HTR-8/SVneo (cell line): Measurements from ENCODE around the gene RECK.
"Not testable (repeated sequence)": the region's sequence is repeated elsewhere in the genome, so short reads cannot be mapped to it uniquely, and the experiment has no call there.

Source experiments
- DNase-seq: peaks from one replicate; pipeline ENCODE4 v3.0.0; 2011; ENCODE audit warnings: low spot score, mixed read lengths; ENCODE audit not compliant: insufficient read length
- FAIRE-seq: peaks from 2 replicates; lab custom pipeline; 2011; peaks lifted over from hg19 to GRCh38; lab: Jason Lieb, UNC

RECK gene

DNA sequence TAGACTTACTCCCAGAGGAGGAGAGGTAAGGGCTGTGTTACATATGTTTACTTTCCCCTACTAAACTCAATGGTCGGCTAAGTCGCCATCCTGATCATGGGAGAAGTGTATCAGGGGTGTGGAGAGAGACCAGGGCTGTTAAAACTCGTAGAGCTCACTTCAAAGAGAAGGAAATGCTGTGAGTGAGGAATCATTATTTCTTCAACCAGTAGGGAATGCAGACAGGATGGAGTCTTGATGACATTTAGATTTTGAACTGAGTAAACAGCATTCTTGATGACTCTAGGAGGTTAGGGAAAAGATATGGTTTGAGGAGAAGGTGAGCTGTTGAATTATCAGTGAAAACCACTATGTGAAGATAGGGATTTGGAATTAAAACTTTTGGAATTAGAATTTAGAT, 17.3 kb downstream of the RECK start:
- DNase-seq = no peak
- FAIRE-seq = no peak

DNA sequence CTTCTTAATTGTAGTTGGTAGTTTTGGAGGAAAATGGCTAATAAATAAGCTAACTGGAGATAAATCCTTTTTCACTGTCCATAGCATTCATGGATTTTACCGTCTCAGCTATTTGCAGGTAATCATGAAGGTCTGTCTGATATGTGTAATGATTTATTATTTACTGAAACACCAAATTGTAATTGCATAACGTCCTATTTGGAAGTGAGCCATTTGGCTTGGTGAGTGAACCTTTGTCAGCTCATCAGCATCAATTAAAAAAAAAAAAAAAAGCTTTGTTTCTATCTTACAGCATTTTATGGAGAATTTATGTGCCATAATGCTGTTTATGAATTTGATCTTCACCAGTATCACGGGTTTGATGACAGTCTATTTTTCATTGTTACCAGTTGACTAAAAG, 20.2 kb downstream of the RECK start:
- no peak for FAIRE-seq
- no peak for DNase-seq

DNA sequence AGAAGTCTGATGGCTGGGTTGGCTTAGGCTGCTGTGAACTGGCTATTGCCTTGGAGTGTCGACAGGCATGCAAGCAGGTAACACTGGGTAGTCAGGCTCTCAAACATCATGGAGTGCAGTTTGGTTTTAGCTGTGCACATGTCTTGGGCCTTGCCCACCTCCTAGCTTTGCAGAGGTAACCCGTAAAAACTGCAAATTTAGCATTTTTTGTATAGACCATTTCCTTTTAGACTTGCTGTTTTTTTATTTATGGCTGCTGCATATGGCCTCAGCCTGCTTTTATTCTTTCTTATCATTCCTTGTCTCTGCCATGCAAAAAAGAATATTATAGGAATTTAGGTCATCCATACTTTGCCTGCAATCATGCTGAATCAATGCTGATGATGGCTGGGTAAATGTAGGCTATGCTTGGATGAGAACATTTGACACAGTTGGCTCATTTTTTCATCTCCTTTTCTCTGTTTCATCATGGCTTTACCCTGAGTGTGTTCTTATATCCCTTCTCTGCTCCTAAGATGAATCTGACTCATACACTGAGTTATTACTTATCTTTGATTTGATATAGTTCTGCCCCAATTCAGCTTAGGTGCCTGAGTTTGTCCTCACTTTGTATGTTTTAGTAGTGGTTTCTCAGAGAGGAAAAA, 27.2 kb downstream of the RECK start:
- DNase-seq (no peak), FAIRE-seq (no peak)

DNA sequence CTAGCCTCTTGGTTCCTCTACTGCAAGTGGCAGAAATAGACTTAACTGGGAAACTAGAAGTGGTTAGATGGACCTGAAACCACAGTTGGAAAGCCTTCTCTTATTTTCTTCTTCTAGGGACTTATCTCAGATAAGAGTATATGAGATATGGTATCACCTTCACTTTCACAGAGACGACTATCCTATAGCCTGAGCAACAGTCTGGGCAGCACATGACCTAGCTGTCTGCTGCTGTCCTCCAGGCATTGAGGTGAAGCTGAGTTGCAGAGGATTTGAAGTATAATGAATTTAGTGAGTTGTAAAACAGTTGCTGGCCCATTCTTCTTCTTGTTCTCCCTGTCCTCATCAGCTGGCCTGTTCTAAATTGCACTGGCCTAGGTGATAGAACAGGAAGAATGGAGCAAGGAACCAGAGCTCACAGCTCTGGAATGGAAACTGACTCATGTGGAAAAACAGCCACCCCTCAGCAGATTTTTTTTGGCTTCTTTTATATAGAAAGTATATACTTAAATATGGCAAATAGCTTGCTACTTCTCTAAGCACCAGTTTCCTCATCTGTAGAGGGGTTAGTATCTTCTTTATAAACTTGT, 27.8 kb downstream of the RECK start:
- DNase-seq = no peak
- FAIRE-seq = no peak

DNA sequence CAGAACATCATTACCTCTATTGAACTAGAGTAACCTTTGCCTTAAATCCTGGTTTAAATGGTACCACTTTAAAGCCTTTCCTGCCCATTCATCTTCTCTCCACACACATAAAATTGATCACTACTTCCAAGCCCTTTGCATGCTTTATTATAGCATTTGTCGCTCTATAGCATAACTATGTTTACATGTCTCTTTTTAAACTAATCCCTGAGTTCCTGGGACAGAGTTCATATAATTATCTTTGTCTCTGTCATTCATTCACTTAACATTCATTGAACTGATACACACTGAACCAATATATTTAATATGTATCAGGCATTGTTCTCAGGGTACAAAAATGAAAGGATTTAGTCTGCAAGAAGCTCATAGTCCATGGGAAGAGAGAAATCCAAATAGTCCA, 37.3 kb downstream of the RECK start:
- DNase-seq (no peak), FAIRE-seq (no peak)

DNA sequence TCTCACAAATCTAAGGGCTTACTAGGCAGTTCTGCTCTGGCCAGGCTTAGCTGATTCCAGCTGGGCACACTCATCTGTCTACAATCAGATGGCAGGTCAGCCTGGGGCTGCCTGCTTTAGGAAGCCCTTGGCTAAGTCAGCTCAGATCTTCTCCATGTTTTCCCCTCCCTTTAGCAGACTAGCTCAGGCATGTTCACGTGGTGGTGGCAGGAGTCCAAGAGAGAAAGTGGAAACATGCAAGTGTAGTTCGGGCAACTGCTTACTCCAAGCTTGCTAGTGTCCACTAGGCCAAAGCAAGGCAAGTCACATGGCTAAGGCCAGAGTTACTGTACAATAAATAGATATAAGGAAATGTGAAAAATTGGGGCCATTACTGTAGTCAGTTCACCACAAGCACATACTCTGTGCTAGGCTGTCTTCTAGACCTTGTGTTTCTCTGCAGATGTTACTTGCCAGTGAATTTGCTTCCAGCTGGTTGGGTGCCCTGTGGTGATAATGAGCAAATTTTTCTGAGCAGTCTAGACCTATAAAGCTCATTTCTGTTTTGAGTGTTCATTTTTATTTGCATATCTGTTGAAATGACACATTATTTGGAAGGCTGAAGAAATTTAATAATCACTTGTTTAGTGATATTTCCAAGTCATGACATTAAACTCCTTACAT, 38.3 kb downstream of the RECK start:
- DNase-seq (no peak), FAIRE-seq (no peak)

DNA sequence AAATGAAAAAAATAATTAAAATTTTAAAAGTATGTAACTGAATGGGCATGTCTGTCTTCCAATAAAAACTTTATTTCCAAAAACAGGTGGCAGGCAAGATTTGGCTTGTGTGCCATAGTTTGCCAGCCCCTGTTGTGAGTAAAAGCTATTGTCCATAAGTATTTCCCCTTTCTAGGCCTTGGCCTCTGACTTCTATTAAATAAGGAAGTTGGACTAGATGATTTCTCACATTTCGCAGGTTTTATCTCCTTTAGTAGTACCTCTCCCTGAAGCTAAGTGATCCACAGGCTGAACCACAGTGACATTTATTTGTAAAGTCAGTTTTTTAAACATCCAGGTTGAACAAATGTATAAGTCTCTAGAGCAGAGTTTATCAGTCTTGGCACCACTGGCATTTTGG, 41.3 kb downstream of the RECK start:
- FAIRE-seq (no peak), DNase-seq (no peak)

DNA sequence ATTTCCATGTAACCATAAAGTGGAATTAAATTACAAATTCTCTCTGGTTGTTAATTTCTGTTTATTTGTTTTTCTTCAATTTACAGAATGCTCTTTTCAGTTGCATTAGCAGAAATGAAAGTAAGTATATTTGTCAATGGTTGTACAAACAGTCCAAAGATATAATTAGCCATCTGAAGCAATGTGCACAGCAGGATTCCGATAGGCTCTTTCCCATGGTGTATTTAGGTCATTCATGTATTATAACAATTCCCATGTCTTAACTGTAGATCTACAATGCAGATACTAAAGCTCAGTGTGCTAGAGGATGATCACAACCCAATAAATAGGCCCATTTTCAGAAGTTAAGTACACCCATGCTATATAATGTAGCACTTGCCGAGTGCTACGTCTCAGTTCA, 43.8 kb downstream of the RECK start:
- FAIRE-seq = no peak
- no peak for DNase-seq

DNA sequence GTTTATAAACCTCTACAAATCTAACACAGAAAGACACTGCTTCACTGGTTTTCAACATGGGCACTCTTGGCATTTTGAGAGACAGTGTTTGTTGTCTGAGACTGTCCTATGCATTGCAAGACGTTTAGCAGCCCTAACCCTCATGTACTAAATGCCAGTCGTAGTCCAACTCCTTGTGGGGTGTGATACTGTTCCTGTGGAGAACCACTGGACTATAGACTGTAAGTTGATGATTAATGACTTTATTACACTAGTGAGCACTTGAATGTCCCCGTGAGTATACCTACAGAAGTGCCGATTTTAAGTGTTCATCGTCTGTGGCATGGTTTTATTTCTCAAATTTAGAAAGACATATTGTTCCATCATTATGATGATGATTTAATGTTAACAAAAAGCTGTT, 46.2 kb downstream of the RECK start:
- FAIRE-seq = no peak
- no peak for DNase-seq

DNA sequence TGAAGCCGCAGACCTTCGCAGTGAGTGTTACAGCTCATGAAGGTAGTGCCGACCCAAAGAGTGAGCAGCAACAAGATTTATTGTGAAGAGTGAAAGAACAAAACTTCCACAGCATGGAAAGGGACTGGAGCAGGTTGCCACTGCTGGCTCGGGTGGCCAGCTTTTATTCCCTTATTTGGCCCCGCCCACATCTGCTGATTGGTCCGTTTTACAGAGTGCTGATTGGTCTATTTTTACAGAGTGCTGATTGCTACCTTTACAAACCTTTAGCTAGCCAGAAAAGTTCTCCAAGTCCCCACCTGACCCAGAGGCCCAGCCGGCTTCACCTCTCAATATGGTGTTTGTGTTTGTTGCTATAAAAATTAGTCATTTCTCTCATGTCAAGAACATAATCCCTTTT, 49.7 kb downstream of the RECK start:
- DNase-seq (no peak), FAIRE-seq (no peak)

DNA sequence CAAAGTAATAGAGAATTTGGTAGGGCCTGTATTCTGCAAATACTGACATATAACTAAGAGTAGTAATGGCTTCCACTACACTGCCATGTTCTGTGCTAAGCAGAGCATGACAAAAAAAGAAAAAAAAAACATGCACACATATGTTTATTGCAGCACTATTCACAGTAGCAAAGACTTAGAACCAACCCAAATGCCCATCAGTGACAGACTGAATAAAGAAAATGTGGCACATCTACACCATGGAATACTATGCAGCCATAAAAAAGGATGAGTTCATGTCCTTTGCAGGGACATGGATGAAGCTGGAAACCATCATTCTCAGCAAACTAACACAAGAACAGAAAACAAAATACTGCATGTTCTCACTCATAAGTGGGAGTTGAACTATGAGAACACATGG, 50.3 kb downstream of the RECK start:
- FAIRE-seq, DNase-seq: not testable (repeated sequence)

DNA sequence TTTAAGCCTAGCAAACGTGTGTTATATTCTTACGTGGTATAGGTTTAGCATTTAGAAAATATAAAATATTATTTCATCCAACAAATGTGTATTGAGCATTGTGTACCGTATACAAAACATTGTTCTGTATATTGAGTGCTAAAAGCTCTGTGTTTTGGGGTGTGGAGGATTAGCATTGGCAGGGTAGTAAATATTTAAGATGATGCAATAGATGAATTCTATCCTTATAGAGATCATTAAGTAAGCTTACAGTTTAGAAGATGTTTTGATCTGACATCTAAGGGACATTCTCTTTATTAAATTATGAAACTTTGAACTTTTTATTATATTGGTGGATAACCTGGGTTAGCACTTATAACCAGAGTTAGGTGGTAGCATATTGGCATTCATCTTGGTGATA, 51.3 kb downstream of the RECK start:
- DNase-seq (no peak), FAIRE-seq (no peak)

DNA sequence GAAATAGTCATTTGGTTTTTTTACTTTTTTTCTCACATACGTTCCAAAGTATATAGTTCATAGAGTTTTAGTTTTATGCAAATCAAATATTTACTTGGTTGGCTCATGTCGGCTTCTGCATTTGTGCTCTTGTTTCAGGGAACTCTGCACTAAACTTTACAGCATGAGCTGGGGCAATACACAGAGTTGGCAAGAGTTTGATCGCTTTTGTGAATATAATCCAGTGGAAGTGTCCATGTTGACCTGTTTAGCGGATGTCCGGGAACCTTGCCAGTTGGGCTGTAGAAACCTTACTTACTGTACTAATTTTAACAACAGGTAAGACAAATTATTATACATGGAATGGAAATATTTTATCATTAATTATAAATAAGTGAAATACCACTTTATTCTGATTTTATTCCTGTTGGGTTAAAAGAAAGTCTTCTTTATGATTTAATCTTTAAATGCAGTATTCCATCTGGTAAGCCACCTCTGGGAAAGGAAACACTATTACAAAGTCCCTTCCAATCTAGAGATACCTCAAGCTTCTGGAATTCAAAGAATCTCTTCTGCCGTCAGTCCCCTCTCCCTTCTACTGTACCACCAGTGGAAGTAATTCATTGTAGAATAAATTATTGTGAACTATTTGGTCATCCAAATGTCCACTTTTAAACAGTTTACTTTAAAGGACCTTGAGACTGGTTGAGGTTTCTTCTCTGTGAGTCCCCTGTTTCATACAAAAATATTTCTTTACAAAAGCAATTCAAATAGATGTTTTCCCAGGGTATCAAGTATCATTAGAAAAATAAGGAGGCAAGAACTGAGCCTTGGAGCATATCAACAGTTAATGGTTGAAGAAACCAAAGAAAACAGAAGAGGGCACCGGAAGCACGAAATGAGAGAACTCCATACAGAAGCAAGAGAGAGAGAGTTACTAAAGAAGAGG, 54.6 kb downstream of the RECK start:
- peak; percentile 48 for DNase-seq
- no peak for FAIRE-seq

DNA sequence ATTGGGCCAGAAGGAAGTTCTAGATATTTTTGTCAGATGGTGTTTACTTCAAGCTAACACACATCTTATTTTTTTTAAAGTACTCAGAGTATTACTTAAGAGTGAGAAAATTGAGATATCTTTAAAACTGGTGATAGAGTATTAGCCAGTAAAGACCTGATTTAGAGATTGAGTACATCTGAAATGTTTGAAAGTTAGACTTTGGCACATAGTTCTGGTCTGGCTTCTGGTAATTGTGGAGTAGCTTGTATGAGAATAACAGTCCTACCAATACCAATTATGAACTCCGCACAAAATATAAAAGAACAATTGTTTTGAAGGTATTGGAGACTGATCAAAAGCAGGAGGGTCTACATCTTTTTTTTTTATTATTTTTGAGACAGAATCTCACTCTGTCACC, 55.3 kb downstream of the RECK start:
- no peak for FAIRE-seq
- DNase-seq = no peak

DNA sequence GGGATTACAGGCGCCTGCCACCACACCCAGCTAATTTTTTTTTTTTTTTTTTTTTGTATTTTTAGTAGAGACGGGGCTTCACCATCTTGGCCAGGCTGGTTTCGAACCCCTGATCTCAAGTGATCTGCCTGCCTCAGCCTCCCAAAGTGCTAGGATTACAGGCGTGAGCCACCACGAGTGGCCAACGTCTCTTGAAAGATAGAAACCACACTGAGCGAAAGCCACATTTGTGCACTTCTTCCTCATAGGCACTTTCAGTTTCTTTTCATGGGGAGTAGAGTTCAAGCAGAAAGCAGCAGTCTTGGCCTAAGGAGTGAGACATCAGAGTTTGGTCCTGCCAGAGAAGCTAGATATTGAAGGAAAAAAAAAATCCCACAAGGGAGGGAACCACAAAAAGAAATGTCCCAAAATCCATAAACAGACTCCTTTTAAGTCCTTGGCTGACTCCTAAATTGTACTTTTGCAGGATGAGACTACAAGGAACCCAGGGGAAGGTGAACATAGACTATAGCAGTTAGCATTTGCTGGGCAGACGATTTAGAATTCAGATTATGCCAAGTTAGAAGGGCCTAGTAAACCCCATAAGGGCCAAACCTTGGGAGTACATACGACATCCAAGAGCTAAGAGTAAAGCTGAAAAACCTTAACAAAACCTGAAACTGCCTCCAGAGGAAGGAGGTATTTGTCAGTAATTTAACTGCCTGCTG, 55.9 kb downstream of the RECK start:
- FAIRE-seq (no peak), DNase-seq (no peak)

DNA sequence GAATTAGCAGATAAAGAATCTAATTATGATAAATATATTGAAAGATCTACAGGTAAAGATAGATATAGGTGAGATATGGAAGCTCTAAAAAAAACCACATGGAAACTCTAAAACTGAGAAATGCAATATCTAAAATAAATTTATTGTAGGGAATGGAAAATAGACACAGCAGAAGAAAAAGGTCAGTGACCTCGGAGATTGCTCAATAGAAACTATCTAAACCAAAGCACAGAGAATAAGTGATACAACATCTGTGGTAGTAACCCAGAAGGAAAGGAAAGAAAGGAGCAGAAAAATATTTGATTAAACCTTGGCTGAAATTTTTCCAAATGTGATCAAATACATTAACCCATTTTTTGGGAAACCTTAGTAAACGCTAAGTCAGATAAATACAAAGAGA, 56.7 kb downstream of the RECK start:
- no peak for DNase-seq
- no peak for FAIRE-seq

DNA sequence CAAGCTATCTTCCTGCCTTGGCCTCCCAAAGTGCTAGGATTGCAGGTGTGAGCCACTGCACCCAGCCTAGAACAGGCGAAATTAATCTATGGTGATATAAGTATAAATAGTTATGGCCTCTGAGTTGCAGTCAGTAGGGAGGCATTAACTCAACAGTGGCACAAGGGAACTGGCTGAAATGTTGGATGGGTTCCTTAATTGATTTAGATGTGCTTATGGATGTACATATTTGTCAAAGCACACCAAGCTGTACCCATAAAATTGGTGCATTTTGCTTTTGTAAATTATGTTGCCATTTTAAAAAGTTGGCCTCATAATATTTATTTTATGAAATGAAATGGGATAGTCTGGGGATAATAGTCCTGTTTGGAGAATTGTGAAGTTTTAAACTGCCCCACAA, 63.0 kb downstream of the RECK start:
- no peak for DNase-seq
- no peak for FAIRE-seq

DNA sequence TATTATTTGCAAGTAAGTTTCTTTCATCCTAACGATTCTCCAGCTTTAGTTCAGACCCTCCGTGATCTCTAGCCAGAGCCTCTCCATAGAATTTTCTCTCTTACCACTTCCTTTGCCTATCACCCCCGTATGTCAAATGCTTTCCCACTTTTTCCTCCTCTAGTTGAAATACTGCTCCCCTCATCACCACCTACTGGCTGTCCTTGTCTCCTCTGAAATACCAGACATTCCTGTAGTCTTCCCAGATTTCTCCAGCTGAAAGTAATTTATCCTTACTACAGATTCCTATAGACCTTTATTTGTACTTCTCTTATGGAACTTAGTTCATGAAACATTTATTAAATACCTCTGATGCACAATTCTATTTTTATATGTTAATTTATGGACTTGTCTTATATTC, 63.8 kb downstream of the RECK start:
- FAIRE-seq = no peak
- DNase-seq = peak; percentile 27

DNA sequence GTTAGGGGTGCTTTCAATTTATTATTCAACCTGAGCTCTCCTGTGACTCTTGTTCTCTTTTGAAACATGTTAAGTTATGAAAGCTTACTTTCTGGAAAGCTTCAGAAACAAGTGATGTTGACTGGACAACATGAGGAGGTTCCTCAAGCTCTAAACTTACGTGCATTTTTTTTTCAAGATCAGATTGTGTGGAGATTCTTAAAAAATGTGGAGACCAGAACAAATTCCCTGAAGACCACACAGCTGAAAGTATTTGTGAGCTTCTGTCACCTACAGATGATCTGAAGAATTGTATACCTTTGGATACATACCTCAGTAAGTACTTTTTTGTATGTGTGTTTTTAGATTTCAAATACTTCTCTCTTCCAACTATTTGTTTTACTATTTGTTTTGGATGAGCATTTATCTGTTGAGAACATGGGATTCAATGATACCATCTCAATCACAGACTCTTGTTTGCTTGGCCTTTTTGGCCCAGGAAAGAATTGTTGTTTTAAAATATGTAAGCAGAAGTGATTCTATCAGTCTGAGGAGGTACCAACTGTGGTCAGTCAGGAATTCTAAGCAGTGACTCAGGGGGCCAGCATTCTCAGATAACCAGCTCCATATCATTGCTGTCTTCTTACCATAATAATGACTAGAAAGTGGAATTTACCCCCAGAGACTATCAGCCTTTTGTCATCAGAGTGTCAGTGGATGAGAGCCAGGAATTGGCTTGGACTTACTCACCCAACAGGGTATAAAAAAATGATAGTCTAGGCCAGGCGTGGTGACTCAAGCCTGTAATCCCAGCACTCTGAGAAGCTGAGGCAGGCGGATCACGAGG, 65.4 kb downstream of the RECK start:
- DNase-seq (peak; percentile 59), FAIRE-seq (peak; percentile 40)
